HEK293T (cell line): ENCODE measurements around the gene DYRK1A.

Source experiments
- CTCF ChIA-PET: fragments of 350-600 bp; formaldehyde crosslinking; extraction: SDS; loops from one replicate; lab custom pipeline; 2021; ENCODE audit warnings: antibody characterized with exemption, inconsistent platforms; lab: Yijun Ruan, JAX
- POLR2A ChIA-PET: fragments of 350-600 bp; formaldehyde crosslinking; extraction: SDS; loops from one replicate; lab custom pipeline; 2020; ENCODE audit warnings: antibody characterized with exemption, inconsistent platforms; lab: Yijun Ruan, JAX
- DNase-seq: peaks from one replicate; pipeline ENCODE4 v3.0.0; 2012; ENCODE audit warnings: mixed read lengths; ENCODE audit errors: extremely low spot score
- ARNT ChIP-seq: fragments of 450-650 bp; IDR thresholded peaks from 2 replicates; pipeline ENCODE4 v1.6.1; 2017; ENCODE audit warnings: mild to moderate bottlenecking
- BHLHE40 ChIP-seq: fragments of 450-650 bp; IDR thresholded peaks from 2 replicates; pipeline ENCODE4 v1.6.1; 2016; ENCODE audit warnings: mild to moderate bottlenecking, moderate library complexity, borderline replicate concordance
- CTBP1 ChIP-seq: fragments of 450-650 bp; IDR thresholded peaks from 2 replicates; pipeline ENCODE4 v1.6.1; 2016; ENCODE audit warnings: borderline replicate concordance
- ELF4 ChIP-seq: fragments of 450-650 bp; IDR thresholded peaks from 2 replicates; pipeline ENCODE4 v1.6.1; 2017; ENCODE audit warnings: antibody characterized with exemption
- FOXA1 ChIP-seq: fragments of 450-650 bp; IDR thresholded peaks from 2 replicates; pipeline ENCODE4 v1.6.1; 2016; ENCODE audit warnings: mild to moderate bottlenecking
- FOXK2 ChIP-seq: fragments of 450-650 bp; IDR thresholded peaks from 2 replicates; pipeline ENCODE4 v1.6.1; 2016; ENCODE audit warnings: mild to moderate bottlenecking
- FOXM1 ChIP-seq: fragments of 450-650 bp; IDR thresholded peaks from 2 replicates; pipeline ENCODE4 v1.6.1; 2017; ENCODE audit warnings: mild to moderate bottlenecking, borderline replicate concordance
- HDGF ChIP-seq: fragments of 450-650 bp; IDR thresholded peaks from 2 replicates; pipeline ENCODE4 v1.6.1; 2017; ENCODE audit warnings: antibody characterized with exemption, borderline replicate concordance
- L3MBTL2 ChIP-seq: fragments of 450-650 bp; conservative IDR thresholded peaks from 2 replicates; pipeline ENCODE4 v1.6.1; 2016; ENCODE audit warnings: mild to moderate bottlenecking
- LEF1 ChIP-seq: fragments of 450-650 bp; IDR thresholded peaks from 2 replicates; pipeline ENCODE4 v1.6.1; 2017; ENCODE audit warnings: mild to moderate bottlenecking, borderline replicate concordance
- NFRKB ChIP-seq: fragments of 450-650 bp; IDR thresholded peaks from 2 replicates; pipeline ENCODE4 v1.6.1; 2016; ENCODE audit warnings: mild to moderate bottlenecking, moderate library complexity
- SP1 ChIP-seq: fragments of 450-650 bp; IDR thresholded peaks from 2 replicates; pipeline ENCODE4 v1.6.1; 2017
- SUZ12 ChIP-seq: fragments of 450-650 bp; IDR thresholded peaks from 2 replicates; pipeline ENCODE4 v1.6.1; 2016; ENCODE audit warnings: mild to moderate bottlenecking
- TARDBP ChIP-seq: fragments of 450-650 bp; IDR thresholded peaks from 2 replicates; pipeline ENCODE4 v1.6.1; 2016
- ZNF384 ChIP-seq: fragments of 450-650 bp; IDR thresholded peaks from 2 replicates; pipeline ENCODE4 v1.6.1; 2016
- TF ChIP-seq, protein P1 (sequence below): fragments of 450-650 bp; IDR thresholded peaks from 2 replicates; pipeline ENCODE4 v1.6.1; 2016

Gene DYRK1A

DNA sequence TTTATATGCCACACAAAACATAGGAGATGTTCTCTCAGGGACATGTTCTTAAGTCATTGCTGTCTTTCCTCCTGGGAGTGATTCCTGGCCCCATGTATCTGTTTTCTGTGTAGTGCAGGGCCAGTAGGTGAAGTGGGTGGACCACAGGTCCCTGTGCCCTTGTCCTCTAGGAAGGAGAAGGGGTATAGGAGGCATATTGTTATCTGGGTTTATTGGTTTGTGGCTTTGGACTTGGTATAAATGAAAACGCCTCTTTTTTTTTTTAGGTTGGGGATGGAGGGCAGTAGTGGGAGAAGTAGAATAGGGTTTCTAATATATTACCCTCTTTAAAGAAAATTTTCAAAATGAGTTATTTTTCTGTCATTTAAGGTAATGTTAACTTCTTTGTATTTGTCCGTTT, 29.4 kb downstream of the DYRK1A start:
- ChIA-PET CTCF (no interaction called here), POLR2A (no interaction called here)
- no peak for DNase-seq
- no peak for TF ChIP-seq FOXK2
- no peak for TF ChIP-seq FOXM1
- TF ChIP-seq ZNF384 = no peak
- TF ChIP-seq, protein P1, sequence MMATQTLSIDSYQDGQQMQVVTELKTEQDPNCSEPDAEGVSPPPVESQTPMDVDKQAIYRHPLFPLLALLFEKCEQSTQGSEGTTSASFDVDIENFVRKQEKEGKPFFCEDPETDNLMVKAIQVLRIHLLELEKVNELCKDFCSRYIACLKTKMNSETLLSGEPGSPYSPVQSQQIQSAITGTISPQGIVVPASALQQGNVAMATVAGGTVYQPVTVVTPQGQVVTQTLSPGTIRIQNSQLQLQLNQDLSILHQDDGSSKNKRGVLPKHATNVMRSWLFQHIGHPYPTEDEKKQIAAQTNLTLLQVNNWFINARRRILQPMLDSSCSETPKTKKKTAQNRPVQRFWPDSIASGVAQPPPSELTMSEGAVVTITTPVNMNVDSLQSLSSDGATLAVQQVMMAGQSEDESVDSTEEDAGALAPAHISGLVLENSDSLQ = no peak
- TF ChIP-seq NFRKB = no peak
- TF ChIP-seq ELF4 = no peak
- no peak for TF ChIP-seq HDGF
- no peak for TF ChIP-seq BHLHE40
- no peak for TF ChIP-seq ARNT
- TF ChIP-seq CTBP1 = no peak

DNA sequence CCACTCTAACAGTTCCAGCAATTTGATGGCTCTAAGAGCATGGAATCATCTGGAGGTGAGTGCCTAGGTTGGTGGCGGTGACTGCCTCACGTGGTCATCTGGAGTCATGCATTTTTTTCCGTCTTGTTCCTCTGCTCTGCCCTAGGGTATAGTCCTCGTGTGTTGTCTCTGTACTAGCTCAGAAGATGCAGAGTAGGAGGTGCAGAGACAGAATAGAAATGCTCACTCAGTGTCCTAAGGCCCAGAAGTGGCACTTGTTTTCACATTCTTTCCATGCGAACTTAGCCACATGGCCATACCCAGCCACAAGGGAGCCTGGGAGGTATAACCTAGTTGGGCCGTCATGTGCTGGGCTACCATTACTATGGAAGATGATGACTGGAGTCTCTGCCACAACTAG, 30.3 kb downstream of the DYRK1A start:
- DNase-seq = no peak
- ChIA-PET CTCF (no interaction called here), POLR2A (no interaction called here)
- no peak for TF ChIP-seq CTBP1
- no peak for TF ChIP-seq FOXA1
- TF ChIP-seq BHLHE40 = no peak
- TF ChIP-seq L3MBTL2 = no peak
- no peak for TF ChIP-seq FOXM1
- no peak for TF ChIP-seq ARNT
- TF ChIP-seq TARDBP = no peak

DNA sequence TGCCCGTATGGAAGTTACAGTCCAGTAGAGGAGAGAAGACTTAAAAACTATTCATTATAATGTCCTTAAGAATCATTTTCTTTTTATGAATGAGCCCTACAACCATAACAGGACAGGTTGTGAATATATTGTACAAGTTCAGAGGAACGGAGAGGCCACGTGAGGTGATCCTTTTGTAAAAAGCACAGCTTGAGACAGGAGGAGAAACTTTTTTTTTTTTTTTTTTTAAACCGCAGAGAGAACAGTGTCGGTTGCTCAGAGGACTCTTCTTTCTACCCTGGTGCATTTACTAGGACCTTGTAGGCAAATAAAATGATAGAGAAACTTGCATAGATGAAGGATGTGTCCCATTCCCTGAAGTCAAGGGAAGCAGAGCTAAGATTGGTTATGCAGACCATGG, 32.1 kb downstream of the DYRK1A start:
- ChIA-PET CTCF (no interaction called here), POLR2A (no interaction called here)
- DNase-seq = no peak
- TF ChIP-seq NFRKB (no peak), LEF1 (no peak), ARNT (no peak), ZNF384 (no peak), SUZ12 (no peak), SP1 (no peak), FOXK2 (no peak)

DNA sequence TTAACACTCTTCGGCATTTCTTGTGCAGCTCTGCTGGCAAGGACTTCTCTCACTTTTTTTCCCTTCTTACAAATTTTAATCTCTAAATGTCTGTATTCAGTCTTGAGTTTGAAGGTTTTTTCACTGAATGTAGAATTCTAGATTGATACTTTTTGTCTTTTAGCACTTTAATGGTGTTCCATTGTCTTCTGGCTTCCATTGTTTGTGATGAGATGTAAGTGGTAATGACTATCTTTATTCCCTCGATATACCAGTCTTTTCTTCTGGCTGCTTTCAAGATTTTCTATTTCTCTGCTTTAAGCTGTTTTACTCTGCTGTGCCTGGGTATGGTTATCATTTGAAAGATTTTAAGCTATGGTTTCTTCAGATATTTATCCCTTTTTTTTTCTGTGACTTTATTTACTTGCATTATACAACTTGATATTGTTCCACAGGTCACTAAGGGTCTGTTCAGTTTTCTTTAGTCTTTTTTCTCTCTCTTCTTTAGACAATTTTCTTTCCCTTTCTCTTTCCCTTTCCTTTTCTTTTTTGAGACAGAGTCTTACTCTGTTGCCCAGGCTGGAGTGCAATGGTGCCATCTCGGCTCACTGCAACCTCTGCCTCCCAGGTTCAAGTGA, 35.8 kb downstream of the DYRK1A start:
- no peak for DNase-seq
- CTCF ChIA-PET = no interaction called here

DNA sequence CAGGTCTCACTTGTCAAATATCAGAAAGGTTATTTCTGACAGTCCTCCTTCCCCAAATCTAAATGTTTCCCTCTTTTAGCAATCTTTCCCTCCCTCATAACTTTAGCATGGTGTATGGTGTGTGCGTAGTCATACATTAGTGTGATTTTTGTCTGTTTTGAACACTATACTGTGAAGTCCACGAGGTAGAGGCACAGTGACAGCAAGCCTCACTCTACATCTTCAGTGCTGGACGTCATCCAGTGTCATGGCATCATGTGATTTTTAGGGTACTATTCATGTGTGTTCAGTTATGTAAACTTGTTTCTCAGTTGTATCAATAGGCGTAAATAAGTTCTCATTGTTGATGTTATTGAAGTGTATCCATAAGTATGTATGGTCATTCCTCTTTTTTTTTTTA, 39.1 kb downstream of the DYRK1A start:
- ChIA-PET CTCF (no interaction called here), POLR2A (no interaction called here)
- no peak for DNase-seq
- TF ChIP-seq BHLHE40 = no peak
- TF ChIP-seq FOXA1 = no peak
- TF ChIP-seq SUZ12 = no peak
- TF ChIP-seq FOXM1 = no peak
- TF ChIP-seq, protein P1 = no peak
- TF ChIP-seq ZNF384 = no peak

More for the DNA sequence above, 35.8 kb downstream of the DYRK1A start:
- TF ChIP-seq NFRKB (no peak), ELF4 (no peak), SP1 (no peak), CTBP1 (no peak), SUZ12 (no peak), HDGF (no peak), LEF1 (no peak), L3MBTL2 (no peak), BHLHE40 (no peak), ARNT (no peak), TARDBP (no peak), ZNF384 (no peak), FOXK2 (no peak), FOXA1 (no peak), FOXM1 (no peak)
- TF ChIP-seq, protein P1 = no peak
- POLR2A ChIA-PET = no interaction called here

DNA sequence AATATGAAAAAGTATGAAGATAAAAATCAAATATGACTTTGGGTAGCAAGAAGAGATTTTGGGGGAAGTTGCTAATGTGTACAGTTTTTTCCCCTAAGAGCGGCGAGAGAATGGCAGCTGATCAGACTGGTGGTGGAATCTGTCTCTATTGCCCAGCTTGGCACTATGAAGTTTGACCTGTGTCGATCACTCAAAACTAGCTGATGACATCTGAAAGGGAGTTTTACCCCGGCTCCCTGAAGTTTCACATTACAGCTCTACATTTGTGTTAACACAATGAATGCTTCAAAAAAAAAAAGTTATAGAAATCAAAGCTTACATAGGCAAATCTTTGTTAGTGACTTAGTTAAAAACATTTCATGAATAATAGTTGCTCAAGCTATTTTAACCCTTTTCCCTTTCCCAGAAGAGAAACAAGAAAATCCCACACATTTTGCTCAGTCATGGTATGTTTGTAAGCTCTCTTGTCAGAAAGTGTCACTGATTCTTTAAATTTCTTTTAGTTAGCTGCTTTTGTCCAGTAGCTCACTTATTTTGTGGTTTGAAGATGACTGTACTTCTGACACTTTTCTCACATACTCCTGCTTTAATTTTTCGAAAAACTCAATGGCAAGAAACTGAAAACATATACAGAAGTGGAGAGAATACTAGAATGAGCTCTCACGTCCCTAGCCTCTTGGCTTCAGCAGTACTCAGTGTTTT, 41.3 kb downstream of the DYRK1A start:
- TF ChIP-seq, protein P1 = peak; percentile 18; the same call in 1 of the 2 replicates
- TF ChIP-seq SUZ12 = no peak
- ChIA-PET CTCF (interaction anchor here (1.2 kb wide), 1 partner anchor 88 kb away, joined by 4 read pairs; no protein-coding TSS in a partner anchor), POLR2A (no interaction called here)
- no peak for DNase-seq
